ENCODE measurements around the gene CDH4. TPM values are rescaled to one million over a fixed set of nuclear protein-coding genes. Genes with fewer than 3 reads are reported as not detected.

CDH4 gene
- total and polyA plus RNA-seq, 9 donors: 0.12 to 4.4 (median 0.36) TPM

DNA sequence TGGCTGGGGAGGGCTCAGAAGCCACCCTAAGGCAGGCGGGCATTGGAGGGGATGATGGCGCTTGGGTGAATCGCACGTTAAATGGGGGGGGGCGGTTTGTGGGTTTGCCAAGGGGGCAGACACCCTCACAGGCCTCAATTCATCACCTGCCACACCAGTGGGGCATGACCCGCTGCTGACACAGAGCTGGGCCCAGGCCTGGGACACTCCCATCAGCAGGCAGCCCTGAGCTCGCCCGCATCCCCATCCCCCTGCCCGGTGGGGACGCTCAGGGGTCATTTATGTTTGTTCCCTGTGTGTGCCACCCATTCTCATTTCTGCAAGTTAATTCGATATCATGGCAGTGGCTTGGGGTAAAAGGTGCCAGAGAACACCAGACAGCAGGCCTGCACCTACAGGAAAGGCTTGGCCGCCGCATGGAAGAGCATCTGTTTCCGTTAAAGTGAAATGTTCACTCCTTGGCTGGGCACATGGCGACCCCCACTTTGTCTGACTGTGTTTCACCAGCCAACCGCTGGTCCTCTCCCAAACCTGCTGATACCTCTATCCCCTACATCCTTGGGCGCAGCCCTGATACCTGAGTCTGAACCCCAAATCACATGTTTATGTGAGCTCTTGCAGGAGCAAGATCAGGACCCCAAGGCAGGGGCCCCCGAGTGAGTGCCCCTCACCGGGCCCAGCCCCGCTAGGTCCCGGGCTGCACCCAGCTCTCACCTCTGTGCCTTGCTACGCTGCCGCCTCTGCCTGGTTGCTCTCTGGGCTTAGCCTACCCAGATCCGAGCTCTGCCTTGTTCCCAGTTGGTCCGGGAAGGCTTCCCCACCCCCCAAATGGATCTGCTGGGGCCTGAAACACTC is 564.8 kb downstream of the CDH4 start:
- DNase-seq: no peak
- H3K36me3 ChIP-seq: no peaks in the 10 kb centered on the region
- H3K27ac ChIP-seq: no peak overlapping the region
- H3K27me3 ChIP-seq: no peaks in the 10 kb centered on the region
- no peaks in the 10 kb centered on the region for H3K9me3 ChIP-seq
- WGBS, 3 donors: 76 to 93% (median 87%) methylated on average over 25 of the region's 25 CpGs
- H3K4me3 ChIP-seq: no peak overlapping the region
- intact Hi-C loops (cut with DNase I): no loop called here
- TF ChIP-seq POLR2A (IDR thresholded peaks at IDR 0.05) (no peak), EP300 (IDR thresholded peaks at IDR 0.05) (no peak)
- TF ChIP-seq, protein P1, sequence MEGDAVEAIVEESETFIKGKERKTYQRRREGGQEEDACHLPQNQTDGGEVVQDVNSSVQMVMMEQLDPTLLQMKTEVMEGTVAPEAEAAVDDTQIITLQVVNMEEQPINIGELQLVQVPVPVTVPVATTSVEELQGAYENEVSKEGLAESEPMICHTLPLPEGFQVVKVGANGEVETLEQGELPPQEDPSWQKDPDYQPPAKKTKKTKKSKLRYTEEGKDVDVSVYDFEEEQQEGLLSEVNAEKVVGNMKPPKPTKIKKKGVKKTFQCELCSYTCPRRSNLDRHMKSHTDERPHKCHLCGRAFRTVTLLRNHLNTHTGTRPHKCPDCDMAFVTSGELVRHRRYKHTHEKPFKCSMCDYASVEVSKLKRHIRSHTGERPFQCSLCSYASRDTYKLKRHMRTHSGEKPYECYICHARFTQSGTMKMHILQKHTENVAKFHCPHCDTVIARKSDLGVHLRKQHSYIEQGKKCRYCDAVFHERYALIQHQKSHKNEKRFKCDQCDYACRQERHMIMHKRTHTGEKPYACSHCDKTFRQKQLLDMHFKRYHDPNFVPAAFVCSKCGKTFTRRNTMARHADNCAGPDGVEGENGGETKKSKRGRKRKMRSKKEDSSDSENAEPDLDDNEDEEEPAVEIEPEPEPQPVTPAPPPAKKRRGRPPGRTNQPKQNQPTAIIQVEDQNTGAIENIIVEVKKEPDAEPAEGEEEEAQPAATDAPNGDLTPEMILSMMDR (IDR thresholded peaks at IDR 0.05): no peak
- H3K4me1 ChIP-seq (ENCODE audit: insufficient read depth): no peaks in the 10 kb centered on the region

DNA sequence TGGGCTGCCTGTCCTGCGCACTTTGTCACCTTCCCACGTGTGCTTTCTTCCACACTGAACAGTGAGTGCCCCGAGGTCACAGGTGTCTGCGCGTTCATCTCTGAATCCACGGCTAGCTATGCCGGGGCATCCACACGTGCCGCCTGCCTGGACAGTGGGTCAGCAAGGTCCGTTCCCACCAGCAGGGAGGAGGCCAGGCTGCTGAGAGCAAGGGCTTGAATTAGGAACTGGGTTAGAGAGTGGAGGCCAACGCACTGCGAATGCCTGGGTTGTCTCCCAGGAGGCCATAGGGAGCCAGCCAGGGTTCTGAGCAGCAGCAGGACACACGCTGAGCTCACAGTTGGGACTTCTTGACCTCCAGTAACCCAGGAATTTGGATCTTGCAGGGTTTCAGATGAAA is 565.5 kb downstream of the CDH4 start:
- H3K9me3 ChIP-seq: no peaks in the 10 kb centered on the region
- no peaks in the 10 kb centered on the region for H3K27me3 ChIP-seq
- TF ChIP-seq EP300 (IDR thresholded peaks at IDR 0.05) (no peak), POLR2A (IDR thresholded peaks at IDR 0.05) (no peak)
- TF ChIP-seq, protein P1 (IDR thresholded peaks at IDR 0.05): no peak
- WGBS, 3 donors: 74 to 93% (median 85%) methylated on average over 13 of the region's 13 CpGs
- no peak for DNase-seq
- H3K4me3 ChIP-seq: no peak overlapping the region
- no peak overlapping the region for H3K27ac ChIP-seq
- H3K36me3 ChIP-seq: no peaks in the 10 kb centered on the region
- intact Hi-C loops (cut with DNase I): no loop called here
- no peaks in the 10 kb centered on the region for H3K4me1 ChIP-seq (ENCODE audit: insufficient read depth)

DNA sequence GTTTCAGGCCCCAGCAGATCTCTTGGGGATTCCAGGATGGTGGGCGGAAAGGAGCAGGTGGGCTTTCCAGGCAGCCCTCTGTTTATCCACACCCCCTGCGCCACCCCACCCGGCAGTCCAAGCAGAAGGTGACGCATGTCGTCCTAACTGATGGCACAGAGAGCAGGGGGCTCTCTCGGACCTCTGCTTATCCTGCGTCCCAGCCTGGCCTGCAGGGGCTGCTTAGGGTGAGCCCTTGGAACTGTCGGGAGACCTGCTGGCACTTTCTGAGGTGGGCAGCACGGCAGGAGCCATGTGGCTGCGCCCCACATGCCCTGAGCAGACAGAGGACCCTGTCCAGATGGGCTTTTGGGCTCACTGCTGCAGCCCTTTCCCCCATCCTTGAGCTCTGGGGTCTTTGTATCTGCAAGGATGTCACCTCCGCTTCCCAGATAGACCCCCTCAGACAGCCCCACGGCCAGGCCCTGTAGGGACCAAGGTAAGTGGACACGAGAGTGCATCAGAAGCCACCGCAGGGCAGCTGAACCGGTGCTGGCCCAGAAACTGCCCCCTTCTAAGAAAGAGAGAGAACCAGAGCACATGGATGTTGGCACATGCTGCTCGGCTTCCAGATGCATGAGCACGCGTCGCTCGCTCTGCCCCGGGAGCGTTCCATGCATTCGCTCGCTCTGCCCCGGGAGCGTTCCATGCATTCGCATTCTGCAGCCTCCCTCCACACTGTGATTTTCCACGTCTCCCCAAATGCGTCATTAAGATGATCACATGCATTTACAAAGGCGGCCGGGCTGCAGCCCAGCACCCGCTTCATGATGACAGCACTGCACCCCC is 566.9 kb downstream of the CDH4 start:
- TF ChIP-seq POLR2A (IDR thresholded peaks at IDR 0.05): no peak
- TF ChIP-seq, protein P1 (IDR thresholded peaks at IDR 0.05): no peak
- TF ChIP-seq EP300 (IDR thresholded peaks at IDR 0.05): no peak
- DNase-seq: no peak
- H3K4me1 ChIP-seq (ENCODE audit: insufficient read depth): no peaks in the 10 kb centered on the region
- WGBS, 3 donors: 88 to 93% (median 91%) methylated on average over 32 of the region's 32 CpGs
- no peaks in the 10 kb centered on the region for H3K27me3 ChIP-seq
- no peaks in the 10 kb centered on the region for H3K36me3 ChIP-seq
- intact Hi-C loops (cut with DNase I): no loop called here
- no peaks in the 10 kb centered on the region for H3K9me3 ChIP-seq
- H3K4me3 ChIP-seq: no peak overlapping the region
- no peak overlapping the region for H3K27ac ChIP-seq

DNA sequence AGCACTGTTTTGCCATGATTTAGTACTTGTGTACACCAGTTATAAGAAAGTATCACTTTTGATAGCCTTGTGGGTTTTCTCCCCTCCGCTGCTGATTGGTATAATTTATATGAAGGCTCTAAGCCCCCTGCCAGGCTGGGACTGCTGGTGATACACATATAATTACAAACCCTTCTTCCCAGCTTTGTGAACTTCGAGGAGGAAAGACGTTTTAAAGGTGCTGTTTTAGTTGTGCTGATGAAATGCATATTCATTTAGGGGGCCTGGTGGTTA is 567.4 kb downstream of the CDH4 start:
- intact Hi-C loops (cut with DNase I): no loop called here
- TF ChIP-seq EP300 (IDR thresholded peaks at IDR 0.05): no peak
- no peak for TF ChIP-seq POLR2A (IDR thresholded peaks at IDR 0.05)
- DNase-seq: no peak
- 83 to 86% (median 85%) methylated on average over 3 of the region's 3 CpGs for WGBS, 3 donors
- no peaks in the 10 kb centered on the region for H3K4me1 ChIP-seq (ENCODE audit: insufficient read depth)
- no peaks in the 10 kb centered on the region for H3K36me3 ChIP-seq
- H3K27ac ChIP-seq: no peak overlapping the region
- no peaks in the 10 kb centered on the region for H3K27me3 ChIP-seq
- H3K4me3 ChIP-seq: no peak overlapping the region
- H3K9me3 ChIP-seq: no peaks in the 10 kb centered on the region

Measured in ovary (tissue), 9 donors.